Astrocyte (in vitro differentiated cells and primary cell): ENCODE results near the gene AMACR. TPM values are rescaled to one million over a fixed set of nuclear protein-coding genes. Genes with fewer than 3 reads are reported as not detected.

Source experiments
- DNase-seq: peaks from one replicate; pipeline ENCODE4 v3.0.0-alpha.2; 2010; ENCODE audit warnings: low read depth
- FAIRE-seq: peaks from 2 replicates; lab custom pipeline; 2011; peaks lifted over from hg19 to GRCh38; lab: Jason Lieb, UNC
- H2AFZ ChIP-seq: 2 replicates; pipeline ENCODE4 v1.6.0; 2012; ENCODE audit warnings: low read depth, low read length, inconsistent platforms
- H3K27ac ChIP-seq: 2 replicates; pipeline ENCODE4 v1.5.1; 2011; ENCODE audit warnings: low read depth, low read length, inconsistent platforms
- H3K27me3 ChIP-seq: 2 replicates; pipeline ENCODE4 v1.6.0; 2011; ENCODE audit warnings: low read length, inconsistent platforms; ENCODE audit not compliant: insufficient read depth
- H3K36me3 ChIP-seq: 2 replicates; pipeline ENCODE4 v1.5.1; 2011; ENCODE audit warnings: low read length, inconsistent platforms; ENCODE audit not compliant: insufficient read depth
- H3K4me1 ChIP-seq: 2 replicates; pipeline ENCODE4 v1.5.1; 2011; ENCODE audit warnings: low read length, inconsistent platforms; ENCODE audit not compliant: insufficient read depth
- H3K4me2 ChIP-seq: 2 replicates; pipeline ENCODE4 v1.6.0; 2012; ENCODE audit warnings: low read length, inconsistent platforms
- H3K4me3 ChIP-seq: 2 replicates; pipeline ENCODE4 v1.5.1; 2011; ENCODE audit warnings: low read depth, mild to moderate bottlenecking, low read length, inconsistent platforms; ENCODE audit not compliant: insufficient read depth
- H3K79me2 ChIP-seq: 2 replicates; pipeline ENCODE4 v1.6.0; 2012; ENCODE audit warnings: mild to moderate bottlenecking, low read length, inconsistent platforms; ENCODE audit not compliant: insufficient read depth
- H3K9ac ChIP-seq: 2 replicates; pipeline ENCODE4 v1.6.0; 2012; ENCODE audit warnings: mild to moderate bottlenecking, low read length, inconsistent platforms
- H3K9me3 ChIP-seq: 2 replicates; pipeline ENCODE4 v1.5.1; 2012; ENCODE audit warnings: low read depth, mild to moderate bottlenecking, low read length, inconsistent platforms; ENCODE audit not compliant: insufficient read depth
- H4K20me1 ChIP-seq: 2 replicates; pipeline ENCODE4 v1.6.0; 2012; ENCODE audit warnings: low read length, inconsistent platforms; ENCODE audit not compliant: insufficient read depth
- H3K27ac Mint-ChIP-seq: one replicate; pipeline ENCODE4 v1.8.0; 2021; ENCODE audit warnings: mild to moderate bottlenecking, mixed read lengths; ENCODE audit not compliant: unreplicated experiment
- H3K27me3 Mint-ChIP-seq: one replicate; pipeline ENCODE4 v1.8.0; 2021; ENCODE audit warnings: low read depth, mixed read lengths; ENCODE audit not compliant: unreplicated experiment
- H3K36me3 Mint-ChIP-seq: one replicate; pipeline ENCODE4 v1.8.0; 2021; ENCODE audit warnings: low read depth, mixed read lengths; ENCODE audit not compliant: unreplicated experiment
- H3K4me1 Mint-ChIP-seq: one replicate; pipeline ENCODE4 v1.8.0; 2021; ENCODE audit warnings: low read depth, mixed read lengths; ENCODE audit not compliant: unreplicated experiment
- H3K4me3 Mint-ChIP-seq: one replicate; pipeline ENCODE4 v1.8.0; 2021; ENCODE audit warnings: mild to moderate bottlenecking, moderate library complexity, mixed read lengths; ENCODE audit not compliant: unreplicated experiment
- H3K9me3 Mint-ChIP-seq: one replicate; pipeline ENCODE4 v1.8.0; 2021; ENCODE audit warnings: mild to moderate bottlenecking, mixed read lengths; ENCODE audit not compliant: unreplicated experiment
- EZH2 ChIP-seq: IDR thresholded peaks from 2 replicates; pipeline ENCODE4 v1.6.1; 2012; ENCODE audit warnings: mild to moderate bottlenecking, low read length, inconsistent platforms; ENCODE audit not compliant: insufficient read depth
- total RNA-seq: library from RNA; stranded (reverse); gene quantifications from 2 replicates; pipeline ENCODE4 v1.2.1, GENCODE V29; 2021
- TF ChIP-seq, protein P1 (sequence below): IDR thresholded peaks from 2 replicates; pipeline ENCODE4 v1.5.1; 2011; ENCODE audit warnings: low read depth, mild to moderate bottlenecking, inconsistent platforms, low read length, moderate library complexity; ENCODE audit not compliant: insufficient read depth

AMACR gene
- total RNA-seq, 1 donor from 2014 or later, result 13.4 TPM

DNA sequence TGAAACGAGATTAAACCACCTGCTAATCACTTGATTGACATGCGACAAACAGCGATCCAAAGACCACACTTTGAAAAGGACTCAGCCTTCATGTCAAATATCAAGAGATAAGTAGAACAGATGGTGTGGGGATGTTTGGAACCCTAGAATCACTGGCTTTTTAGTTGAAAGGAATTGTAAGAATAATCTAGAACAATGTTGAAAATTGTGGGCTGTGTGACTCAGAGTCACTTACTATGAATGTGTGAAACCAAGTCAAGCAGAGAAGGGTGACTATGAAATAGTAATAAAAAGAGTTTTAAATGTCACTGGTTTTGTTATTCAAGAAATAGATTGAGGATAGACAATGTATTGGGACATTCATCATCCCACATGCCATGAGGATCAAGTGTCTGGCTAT, 49.3 kb upstream of the AMACR start:
- no peaks in the 10 kb centered on the region for H4K20me1 ChIP-seq
- H3K4me3 ChIP-seq, result no peak overlapping the region
- FAIRE-seq (no peak), DNase-seq (no peak)
- no peak overlapping the region for H3K9ac ChIP-seq
- H3K79me2 ChIP-seq, result no peaks in the 10 kb centered on the region
- H3K27me3 ChIP-seq, result no peaks in the 10 kb centered on the region
- H3K36me3 ChIP-seq, result no peaks in the 10 kb centered on the region
- Mint-ChIP-seq H3K9me3 (peaks cover 4% of the 10 kb centered on the region), H3K4me1 (peaks cover 16% of the 10 kb centered on the region), H3K36me3 (peaks cover 2% of the 10 kb centered on the region), H3K4me3 (no peak overlapping the region), H3K27me3 (no peaks in the 10 kb centered on the region), H3K27ac (no peak overlapping the region)
- no peak for TF ChIP-seq EZH2
- TF ChIP-seq, protein P1, sequence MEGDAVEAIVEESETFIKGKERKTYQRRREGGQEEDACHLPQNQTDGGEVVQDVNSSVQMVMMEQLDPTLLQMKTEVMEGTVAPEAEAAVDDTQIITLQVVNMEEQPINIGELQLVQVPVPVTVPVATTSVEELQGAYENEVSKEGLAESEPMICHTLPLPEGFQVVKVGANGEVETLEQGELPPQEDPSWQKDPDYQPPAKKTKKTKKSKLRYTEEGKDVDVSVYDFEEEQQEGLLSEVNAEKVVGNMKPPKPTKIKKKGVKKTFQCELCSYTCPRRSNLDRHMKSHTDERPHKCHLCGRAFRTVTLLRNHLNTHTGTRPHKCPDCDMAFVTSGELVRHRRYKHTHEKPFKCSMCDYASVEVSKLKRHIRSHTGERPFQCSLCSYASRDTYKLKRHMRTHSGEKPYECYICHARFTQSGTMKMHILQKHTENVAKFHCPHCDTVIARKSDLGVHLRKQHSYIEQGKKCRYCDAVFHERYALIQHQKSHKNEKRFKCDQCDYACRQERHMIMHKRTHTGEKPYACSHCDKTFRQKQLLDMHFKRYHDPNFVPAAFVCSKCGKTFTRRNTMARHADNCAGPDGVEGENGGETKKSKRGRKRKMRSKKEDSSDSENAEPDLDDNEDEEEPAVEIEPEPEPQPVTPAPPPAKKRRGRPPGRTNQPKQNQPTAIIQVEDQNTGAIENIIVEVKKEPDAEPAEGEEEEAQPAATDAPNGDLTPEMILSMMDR, result no peak
- peaks cover 15% of the 10 kb centered on the region for H3K4me1 ChIP-seq
- no peak overlapping the region for H3K4me2 ChIP-seq
- no peak overlapping the region for H3K27ac ChIP-seq
- no peak overlapping the region for H2AFZ ChIP-seq
- H3K9me3 ChIP-seq, result no peaks in the 10 kb centered on the region

DNA sequence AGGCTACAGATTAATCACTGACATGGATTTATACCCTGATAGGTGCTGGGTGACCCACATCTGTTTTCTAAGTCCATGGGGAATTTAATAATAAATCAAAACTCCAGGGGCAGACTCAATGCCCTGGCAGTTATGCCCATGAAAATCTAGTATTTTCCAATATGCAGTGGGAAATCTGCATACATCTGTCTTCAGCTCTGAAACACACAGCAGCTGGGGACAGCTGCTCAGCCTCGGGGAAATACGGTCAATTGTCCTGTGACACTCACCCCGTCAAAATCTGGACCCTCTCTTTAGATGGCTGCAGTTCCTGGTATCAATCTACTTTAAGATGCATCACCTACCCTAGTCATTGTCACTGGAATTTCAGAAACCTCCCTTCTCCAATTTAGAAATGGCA, 47.8 kb upstream of the AMACR start:
- Histone ChIP-seq H3K9ac (no peak overlapping the region), H3K4me3 (no peak overlapping the region), H3K9me3 (no peaks in the 10 kb centered on the region), H3K27ac (no peak overlapping the region), H3K36me3 (no peaks in the 10 kb centered on the region), H3K27me3 (no peaks in the 10 kb centered on the region), H2AFZ (no peak overlapping the region), H3K79me2 (no peaks in the 10 kb centered on the region), H3K4me1 (peaks cover 15% of the 10 kb centered on the region), H4K20me1 (no peaks in the 10 kb centered on the region), H3K4me2 (no peak overlapping the region)
- DNase-seq (no peak), FAIRE-seq (no peak)
- H3K27ac Mint-ChIP-seq, result no peak overlapping the region
- H3K36me3 Mint-ChIP-seq, result peaks cover 3% of the 10 kb centered on the region
- H3K9me3 Mint-ChIP-seq, result peaks cover 1% of the 10 kb centered on the region
- no peak overlapping the region for H3K4me3 Mint-ChIP-seq
- H3K27me3 Mint-ChIP-seq, result no peaks in the 10 kb centered on the region
- peaks cover 16% of the 10 kb centered on the region for H3K4me1 Mint-ChIP-seq
- TF ChIP-seq EZH2, result no peak
- TF ChIP-seq, protein P1, result no peak

DNA sequence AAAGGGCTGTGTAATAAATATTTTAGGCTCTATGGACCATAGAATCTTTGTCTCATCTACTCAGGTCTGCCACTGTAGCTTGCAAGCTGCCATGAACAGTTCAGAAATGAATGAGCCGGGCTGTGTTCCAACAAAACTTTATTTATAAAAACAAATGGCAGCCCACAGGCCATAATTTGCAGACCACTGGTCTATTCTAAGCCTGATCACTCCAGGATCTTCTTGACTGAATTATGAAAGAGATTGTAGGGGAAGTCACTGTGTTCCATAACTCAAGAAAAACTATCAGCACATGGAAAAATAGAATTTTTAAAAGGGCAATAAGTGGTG, 46.5 kb upstream of the AMACR start:
- FAIRE-seq (peak; percentile 13), DNase-seq (no peak)
- Histone ChIP-seq H3K27me3 (no peaks in the 10 kb centered on the region), H2AFZ (no peak overlapping the region), H3K79me2 (no peaks in the 10 kb centered on the region), H3K4me2 (no peak overlapping the region), H3K4me3 (no peak overlapping the region), H3K9ac (no peak overlapping the region), H3K4me1 (peaks cover 15% of the 10 kb centered on the region), H4K20me1 (no peaks in the 10 kb centered on the region), H3K9me3 (no peaks in the 10 kb centered on the region), H3K36me3 (no peaks in the 10 kb centered on the region), H3K27ac (no peak overlapping the region)
- H3K9me3 Mint-ChIP-seq, result no peaks in the 10 kb centered on the region
- H3K4me3 Mint-ChIP-seq, result no peak overlapping the region
- H3K27ac Mint-ChIP-seq, result no peak overlapping the region
- H3K27me3 Mint-ChIP-seq, result no peaks in the 10 kb centered on the region
- TF ChIP-seq, protein P1, result no peak
- no peak for TF ChIP-seq EZH2
- peaks cover 16% of the 10 kb centered on the region for H3K4me1 Mint-ChIP-seq
- H3K36me3 Mint-ChIP-seq, result peaks cover 1% of the 10 kb centered on the region
